RCC 7860 (cell line): ENCODE results near the gene HOXA5.
A peak's percentile ranks its signal among the peaks of the same experiment; 100 is the strongest.

Source experiments
- DNase-seq: peaks from one replicate; pipeline ENCODE4 v3.0.0-alpha.2; 2015; ENCODE audit warnings: low spot score
- FAIRE-seq: peaks from 2 replicates; lab custom pipeline; 2012; peaks lifted over from hg19 to GRCh38; lab: Jason Lieb, UNC

The HOXA5 gene

DNA sequence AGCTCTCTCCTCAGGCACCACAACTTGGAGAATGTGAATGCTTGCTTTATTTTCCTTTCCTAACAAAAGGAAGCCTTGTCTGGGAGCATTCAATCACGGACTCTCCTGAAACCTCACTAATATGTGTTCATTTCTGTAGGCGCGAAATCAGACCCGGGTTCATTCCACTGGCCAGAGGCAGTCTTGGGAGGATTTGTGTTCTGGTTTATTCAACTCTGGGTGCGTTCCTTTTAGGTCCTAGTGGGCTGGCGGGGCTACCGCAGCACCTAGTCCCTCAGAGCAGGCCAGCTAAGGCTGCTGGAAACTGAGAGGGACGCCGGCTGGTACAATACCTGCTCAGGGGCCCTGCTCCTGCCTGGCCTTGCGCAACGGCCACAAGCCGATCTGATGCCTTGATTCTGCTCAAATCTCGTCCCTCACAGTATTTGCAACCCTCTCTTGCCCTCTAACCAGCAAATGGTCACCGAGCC is 20.4 kb downstream of the HOXA5 start:
- DNase-seq: peak; percentile 37
- no peak for FAIRE-seq

DNA sequence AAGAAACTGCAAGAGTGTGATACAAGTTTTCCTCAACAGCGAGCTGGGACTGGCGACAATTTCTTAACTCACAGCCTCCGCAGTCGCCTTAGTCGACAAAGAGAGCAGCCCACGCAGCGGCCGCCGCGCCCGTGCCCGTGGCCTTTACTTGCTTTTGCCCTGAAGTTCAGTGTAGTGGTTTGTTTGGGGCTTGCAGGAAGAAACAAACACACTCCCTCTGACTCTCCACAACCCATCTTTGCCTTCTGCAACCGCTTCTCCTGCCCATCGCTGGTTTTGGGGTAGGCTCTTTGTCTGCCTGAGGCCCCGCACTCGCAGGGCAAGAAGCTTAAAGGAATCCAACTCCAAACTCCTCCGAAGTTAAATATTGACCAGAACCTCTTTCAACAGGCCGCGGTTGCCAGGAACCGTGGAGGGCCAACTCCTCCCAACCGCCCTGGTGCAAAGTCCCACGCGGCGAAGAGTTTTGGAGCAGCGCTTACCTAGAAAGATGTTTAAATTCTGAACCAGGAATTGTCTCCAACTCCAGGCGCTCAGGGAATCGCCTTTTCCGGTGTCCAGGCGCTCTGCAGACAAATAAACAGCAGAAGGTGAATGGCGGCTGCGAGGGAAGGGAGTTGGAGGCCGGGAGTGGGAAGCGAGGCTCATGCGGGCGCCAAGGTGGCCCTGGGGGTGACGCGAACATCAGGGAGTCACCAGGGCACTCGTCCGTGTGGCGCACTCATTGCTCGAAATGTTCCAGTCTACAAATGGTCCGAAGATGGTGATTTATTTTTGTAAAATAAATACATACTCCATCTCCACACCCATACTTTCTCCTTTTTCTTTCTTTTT is 21.2 kb downstream of the HOXA5 start:
- DNase-seq (peak; percentile 80), FAIRE-seq (peak; percentile 88)

DNA sequence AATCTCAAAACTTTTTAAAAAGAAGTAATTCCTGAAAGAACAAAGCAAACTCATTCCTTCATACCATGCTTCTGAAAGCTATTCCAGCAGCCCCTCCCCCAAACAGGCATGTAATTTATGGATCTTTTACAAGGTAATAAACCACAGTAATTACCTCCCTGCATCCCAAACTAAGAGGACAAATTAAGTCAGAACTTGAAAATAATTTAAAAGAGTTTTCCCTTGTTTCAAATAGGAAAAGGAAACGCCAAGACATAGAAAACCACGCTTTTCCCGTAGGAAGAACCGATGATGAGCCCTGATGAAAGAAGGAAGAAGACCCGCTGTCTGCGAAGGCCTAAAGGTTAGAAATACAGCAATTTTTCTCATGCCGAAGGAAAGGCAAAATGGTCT is 21.8 kb downstream of the HOXA5 start:
- no peak for DNase-seq
- peak; percentile 70 for FAIRE-seq

DNA sequence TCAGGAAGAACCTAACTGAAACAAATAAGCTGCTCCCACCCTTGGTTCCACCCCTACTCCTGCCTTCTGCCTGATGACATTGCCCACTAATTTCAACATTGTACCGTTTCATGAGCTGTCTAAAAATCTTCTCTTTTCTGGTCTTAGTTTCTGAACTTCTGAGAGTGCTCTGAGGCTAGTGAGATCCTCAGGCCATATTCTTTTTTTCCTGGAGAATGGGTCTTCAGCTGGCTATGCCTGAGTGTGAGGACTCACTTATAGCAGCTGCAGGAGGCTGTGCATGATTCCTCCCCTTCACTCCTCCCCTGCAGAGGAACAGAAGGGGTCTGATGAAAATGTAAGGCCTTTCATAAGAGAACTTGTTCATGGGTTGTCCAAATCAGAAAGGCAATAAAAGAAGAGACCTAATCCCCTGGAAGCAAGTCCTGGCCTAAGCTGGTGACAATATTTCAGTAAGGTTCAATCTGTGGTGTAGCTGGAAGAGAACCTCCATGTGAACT is 24.0 kb downstream of the HOXA5 start:
- peak; percentile 48 for FAIRE-seq
- no peak for DNase-seq

DNA sequence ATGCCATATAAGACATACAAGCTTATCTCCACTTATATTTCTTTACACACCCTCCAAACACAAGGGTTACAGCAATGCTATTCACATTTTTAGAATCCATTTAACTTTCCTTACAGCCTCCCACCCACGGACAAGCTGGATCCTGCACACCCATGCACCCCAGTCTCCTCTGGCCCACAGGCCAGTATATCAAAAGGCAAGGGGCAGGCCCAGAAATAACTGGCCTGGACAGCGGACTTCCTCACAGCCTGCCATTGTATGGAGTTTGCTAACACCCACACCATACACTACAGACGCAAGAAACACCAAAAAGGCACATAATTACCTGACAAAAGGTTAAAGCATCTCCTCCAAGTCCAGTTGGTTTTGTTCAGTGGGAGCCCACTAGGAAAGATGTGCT is 24.9 kb downstream of the HOXA5 start:
- DNase-seq: no peak
- FAIRE-seq: no peak

DNA sequence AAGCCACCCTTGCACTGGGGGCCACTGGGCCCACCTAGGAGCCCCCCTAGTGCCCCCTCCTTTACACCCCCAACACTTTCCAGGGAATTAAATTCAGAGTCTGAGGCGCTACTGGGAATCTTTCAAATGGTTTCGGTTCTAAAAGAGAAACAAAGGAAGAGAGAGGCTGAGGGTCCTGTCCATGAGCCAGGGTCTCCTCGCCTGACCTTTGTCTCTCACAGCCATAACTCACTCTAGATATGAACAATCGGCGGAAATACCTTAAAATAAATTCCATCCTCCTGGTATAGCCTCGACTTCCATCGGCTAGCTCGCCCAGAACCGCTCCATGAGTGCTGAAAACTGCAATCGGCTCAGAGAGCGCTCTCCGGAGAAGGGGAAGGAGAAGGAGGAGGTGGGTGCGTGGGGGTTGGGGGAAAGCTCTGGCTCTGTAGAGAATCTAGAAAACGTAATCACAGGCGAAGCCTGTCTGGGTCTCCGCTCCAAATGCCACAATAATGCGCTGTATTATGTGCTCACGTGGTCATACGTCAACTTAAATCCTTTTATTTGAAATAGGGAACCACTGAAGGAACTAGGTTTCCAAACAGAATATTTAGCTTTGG is 25.5 kb downstream of the HOXA5 start:
- FAIRE-seq (peak; percentile 89), DNase-seq (peak; percentile 84)

DNA sequence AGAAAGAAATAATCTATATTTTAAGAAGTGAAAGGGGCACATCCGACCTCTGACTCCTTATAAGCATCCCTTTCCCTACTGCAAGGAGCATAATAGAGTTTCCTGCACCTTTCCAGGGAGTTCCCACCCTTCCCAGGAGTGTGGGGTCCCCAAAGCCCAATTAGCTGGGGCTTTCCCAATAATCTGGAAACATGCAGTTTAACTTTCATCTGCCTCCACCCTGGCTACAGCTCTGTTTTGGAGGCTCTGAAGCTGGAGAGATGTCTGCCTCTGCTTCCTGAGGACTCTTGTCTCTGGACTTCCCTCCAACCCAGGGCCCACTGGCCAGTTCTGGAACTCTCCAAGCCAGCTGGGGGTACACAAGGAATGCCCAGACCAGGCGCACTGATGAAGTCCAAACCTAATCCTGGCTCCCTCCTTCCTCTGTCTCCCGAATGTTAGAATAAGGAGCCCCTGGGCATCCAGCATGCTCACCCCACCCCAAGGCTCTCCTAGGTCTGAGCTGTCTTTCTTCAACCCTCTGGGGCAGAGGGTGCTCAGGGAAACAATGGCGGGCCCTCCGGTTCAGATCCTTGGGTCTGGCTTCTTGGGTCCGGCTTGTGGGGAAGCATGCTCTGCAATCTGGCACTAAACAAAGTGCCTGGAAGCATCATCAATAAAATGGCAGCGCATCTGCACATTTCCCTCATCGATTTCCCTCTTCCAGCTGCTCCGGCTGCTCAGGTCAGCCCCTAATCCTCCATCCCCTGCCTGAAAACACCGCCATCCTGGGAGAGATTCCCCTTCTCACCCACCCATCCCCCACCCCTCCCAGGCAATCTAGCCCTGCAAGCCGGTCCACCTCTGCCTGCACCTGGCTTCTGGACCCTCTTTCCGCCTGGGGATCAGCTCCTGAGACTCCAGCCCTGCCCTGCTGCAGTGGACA is 26.3 kb downstream of the HOXA5 start:
- DNase-seq (no peak), FAIRE-seq (no peak)

DNA sequence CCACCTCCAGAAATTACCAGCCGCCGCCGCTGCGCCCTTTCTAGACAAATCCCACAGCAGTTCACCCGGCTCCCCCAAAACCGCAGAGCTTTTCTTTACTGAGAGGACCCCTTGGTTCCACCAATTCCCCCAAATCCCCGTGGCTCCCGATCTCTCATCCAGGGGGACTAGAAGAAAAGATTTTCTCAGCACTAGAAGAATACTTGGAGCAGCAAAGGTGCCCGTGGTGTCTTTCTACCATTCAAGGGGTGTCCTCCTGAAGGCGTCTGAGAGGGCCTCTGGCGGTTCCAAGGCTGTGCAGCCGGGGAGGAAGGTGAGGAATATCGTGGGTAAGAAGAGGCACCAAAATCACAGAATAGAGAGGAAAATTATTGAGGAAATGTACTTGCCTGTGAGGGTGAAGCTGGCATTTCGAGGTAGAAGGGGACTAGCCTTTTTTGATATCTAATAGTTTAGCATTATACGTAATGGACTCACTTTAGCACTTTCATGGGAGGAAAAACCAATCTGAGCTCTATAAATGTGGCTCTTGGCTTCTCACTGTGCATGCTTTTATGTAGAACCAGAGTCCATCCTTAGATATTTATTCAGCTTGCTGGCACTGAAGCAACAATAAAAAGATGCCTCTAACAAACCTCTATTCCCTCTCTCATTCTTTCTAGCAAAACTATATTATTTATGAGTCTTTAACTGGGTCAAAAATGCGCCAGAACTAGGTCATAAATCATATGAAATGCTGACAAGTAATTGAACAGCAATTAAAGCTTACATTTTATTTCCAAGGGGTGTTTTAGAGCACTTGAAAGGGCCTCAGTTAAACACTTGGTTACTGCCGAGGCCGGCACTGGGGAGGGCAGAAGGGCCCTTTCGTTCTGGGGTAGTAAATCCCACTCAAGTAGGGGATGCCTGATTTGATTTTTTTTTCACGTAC is 27.2 kb downstream of the HOXA5 start:
- FAIRE-seq (no peak), DNase-seq (no peak)

DNA sequence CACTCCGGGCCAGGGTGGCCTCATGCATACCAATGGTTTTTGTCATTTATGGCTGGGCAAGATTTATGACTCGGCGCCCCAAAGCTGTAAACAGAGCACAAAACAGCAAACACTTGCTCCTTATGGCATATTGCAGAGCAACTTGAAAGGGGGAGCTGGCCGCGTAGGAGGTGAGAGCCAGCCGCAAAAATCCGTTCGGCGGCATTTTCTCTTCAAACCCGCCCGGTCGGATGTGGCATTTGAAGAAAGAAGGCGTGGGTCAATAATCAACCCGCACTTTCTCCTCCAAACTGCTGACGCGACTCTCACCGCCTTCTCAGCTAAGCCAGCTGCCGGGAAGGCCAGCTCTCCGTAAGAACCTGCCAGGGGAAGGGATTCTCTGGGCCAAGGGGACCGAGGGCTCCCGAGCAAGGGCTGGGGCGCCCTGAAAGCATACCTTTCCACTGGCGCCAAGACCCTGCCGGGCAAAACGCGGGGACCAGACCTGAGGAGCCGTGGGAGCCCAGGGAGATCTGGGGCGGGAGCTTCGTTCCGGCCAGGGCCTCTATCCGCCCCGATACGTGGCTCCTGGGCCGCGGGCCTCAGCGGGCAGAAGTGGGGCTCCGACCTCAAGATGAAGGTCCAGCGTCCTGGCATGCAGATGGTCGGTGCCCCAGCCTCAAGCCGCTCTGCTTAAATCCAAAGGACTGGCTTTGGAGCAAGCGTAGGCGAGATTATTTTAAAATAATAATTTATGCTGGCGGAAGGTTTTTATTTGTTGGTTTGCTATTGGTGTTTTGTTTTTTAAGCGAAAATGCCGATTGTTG is 28.1 kb downstream of the HOXA5 start:
- DNase-seq (peak; percentile 92), FAIRE-seq (peak; percentile 92)

DNA sequence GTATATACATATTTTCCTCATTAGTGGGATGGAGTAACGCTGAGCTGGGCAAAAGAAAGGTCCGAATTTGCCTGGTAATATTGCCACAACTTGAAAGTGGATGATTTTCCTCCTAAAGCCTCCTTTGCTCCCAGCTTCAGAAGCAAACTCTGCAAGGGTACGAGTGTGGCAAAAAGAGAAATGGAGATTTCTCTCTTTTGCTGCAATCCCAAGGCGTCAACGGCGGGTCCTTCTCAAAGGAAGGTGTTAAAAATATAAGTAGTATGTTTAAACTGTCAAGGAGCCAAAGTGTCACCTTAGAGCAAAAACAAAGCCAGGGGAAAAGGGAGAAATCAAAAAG is 28.6 kb downstream of the HOXA5 start:
- FAIRE-seq (no peak), DNase-seq (no peak)

DNA sequence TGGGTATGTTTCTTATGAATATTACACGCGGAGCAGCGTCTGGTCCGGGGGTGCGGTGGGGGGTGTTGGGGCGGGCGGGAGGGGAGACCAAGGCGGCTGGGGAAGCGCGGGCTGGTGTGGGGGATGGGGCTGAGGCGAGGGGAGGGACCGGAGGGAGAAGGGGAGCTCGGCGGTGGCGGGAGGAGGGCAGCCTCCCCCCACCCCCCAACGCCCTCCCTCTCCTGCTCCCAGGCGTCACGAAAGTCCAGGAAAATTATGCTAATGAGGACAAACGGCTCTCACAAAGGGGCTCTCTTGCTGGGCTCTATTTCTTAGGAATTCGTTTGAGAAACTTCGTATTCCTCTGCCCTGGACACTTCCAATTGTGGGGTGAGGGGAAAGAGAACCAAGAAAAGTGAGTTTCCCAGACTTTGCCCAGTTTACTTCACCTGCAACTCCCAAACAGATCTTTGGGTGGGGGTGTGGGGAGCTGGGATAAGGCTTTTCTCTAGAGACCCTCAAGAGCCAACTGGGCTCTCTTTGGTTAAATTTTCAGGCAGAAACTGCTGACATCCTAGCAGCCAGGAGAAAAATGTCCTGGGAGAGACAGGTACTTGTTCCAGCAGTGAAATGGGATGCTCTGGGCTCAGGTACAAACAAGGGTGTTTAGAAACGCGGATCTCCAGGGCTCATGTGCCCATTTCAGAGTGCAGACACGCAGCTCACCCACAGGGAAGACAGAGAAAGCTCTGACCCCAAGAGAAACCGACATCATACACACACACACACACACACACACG is 29.3 kb downstream of the HOXA5 start:
- peak; percentile 71 for FAIRE-seq

DNA sequence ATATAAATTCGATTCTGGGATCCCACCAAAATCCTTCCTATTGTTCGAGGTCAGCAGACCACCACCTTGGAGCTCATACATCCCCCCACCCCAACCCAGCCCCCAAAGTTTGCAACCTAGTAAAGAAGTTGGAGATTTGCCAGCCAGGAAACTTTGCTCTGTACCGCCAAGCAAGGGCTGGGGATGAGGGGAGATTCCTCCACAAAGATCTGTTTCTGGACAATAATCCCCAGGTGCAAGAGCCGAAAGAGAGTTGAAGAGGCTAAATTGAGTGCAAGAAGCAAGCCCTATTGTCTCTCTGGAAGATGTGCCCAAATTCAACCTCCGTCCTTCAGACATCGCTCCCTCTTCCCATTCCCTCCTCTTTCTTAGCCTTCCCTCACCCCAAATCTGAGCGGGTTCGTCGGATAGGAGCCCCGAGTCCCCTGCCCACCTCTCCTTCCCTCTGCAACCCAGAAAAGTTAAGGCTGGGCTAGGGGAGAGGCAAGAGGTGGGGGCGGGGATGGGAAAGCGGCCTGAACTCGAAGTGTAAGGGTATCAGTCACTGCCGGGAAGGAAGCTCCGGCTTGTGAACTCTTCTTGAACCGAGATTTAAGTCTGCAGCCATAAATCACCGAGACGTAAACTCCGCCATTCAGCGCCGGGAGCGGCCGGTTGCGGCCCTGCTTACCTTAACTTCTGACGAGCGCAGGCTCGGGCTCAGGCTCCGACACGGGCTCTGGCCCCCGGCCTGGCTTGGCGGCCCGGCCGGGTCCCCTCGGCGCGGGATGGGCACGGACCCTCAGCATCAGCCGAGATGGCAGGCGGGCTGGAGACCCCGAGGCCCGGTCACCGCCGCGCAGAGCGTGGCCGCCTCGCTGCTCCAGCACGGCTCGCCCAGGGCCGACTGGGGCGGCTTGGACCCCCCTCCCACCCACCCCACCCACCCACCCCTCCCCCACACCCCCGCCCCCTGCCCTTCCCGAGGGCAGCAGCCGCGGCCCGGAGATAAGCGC is 30.2 kb downstream of the HOXA5 start:
- FAIRE-seq: peak; percentile 62
- peak; percentile 86 for DNase-seq

More for the DNA sequence above, 29.3 kb downstream of the HOXA5 start:
- peak; percentile 82 for DNase-seq

DNA sequence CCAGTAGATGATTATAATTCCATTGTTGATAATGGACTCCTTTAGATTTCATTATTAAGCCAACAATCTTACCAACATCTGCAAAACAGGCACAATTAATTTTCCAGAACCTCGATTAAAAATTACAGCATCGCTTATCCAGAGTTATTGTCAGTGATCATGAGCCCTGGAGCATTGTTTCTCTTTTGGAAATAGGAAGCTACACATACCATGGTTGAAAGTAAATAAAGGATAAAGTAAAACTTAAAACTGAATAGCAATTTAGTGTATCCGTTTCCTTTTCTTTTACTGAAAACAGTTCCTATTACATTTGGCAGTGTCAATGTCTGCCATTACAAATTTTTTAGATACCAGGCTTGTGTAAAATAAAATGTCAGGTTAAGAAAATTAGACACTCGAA is 31.1 kb downstream of the HOXA5 start:
- no peak for DNase-seq
- FAIRE-seq: no peak

DNA sequence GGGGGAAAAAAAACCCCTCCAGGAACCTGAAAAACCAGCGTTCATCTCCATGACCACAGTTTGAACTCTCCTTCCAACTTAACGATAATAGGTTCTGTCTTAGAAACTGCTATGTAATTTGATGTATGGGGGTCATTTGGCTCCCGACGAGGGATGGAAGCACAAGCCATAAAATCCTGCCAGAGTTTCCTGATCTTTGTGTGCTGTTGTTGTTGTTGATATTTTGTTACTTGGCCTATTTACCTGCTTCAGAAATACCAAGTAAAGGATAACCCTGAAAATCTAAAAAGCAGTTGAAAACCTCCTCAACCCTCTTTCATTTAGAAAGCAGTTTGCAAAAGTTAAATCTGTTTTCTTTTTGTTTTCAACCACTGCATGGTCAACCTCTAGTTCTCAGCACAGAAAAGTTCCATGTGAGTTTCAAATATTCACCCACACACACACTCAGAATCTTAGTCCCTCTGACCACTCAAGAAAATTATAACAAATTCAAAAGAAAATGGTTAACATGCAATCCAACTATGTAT is 31.7 kb downstream of the HOXA5 start:
- peak; percentile 66 for FAIRE-seq
- no peak for DNase-seq

DNA sequence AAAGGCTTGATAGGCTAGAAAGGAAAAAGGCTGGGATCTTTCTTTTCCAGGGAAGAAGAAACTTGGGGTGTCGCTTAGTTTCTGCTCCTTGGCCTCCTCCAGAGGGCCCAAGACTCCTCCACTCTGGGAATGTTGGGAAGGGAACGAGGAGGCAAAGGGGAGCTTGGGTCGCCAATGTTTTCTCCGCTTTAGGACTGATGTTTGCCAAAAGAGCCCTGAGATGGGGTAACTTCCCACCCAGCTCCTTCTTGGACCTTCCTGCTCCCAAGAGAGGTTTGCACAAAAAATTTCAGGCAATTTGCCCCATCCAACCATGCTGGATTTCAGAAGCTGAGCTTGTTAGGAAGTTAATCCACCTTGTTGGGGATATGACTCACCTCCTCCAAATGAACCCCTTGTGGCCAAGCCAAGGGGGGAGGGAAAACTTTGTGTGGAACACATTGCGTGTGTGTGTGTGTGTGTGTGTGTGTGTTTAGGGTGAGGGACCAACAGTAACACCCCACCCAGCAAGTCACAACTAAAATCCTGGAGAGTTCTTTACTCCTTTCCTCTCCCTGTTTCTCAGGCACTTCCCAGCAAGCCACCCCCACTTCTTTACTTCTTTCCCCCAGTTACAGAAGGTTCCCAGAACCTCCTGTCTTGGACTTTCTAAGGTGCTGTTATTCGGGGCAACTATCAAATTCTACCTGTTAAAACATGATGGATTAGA is 32.3 kb downstream of the HOXA5 start:
- peak; percentile 83 for FAIRE-seq
- DNase-seq: peak; percentile 68
